SK-N-SH treated with all-trans-retinoic acid at 6 μM for 48 hours (cell line): Measurements from ENCODE around the gene ZNF362.

Source experiments
- ARNTL ChIP-seq: fragments of 450-650 bp; formaldehyde crosslinking; IDR thresholded peaks from 2 replicates; pipeline ENCODE4 v1.5.0; 2020; ENCODE audit warnings: low read depth, mild to moderate bottlenecking, moderate library complexity, borderline replicate concordance
- ISL1 ChIP-seq: fragments of 250-450 bp; sonication (Bioruptor Pico); IDR thresholded peaks from 2 replicates; pipeline ENCODE4 v2.1.2; 2022; ENCODE audit warnings: mild to moderate bottlenecking, moderate library complexity
- POU6F1 ChIP-seq: fragments of 250-450 bp; sonication (Bioruptor Pico); IDR thresholded peaks from 2 replicates; pipeline ENCODE4 v1.8.0; 2021; ENCODE audit warnings: low read depth, mild to moderate bottlenecking, moderate library complexity, borderline replicate concordance
- PPARA ChIP-seq: fragments of 250-450 bp; sonication (Bioruptor Pico); IDR thresholded peaks from 2 replicates; pipeline ENCODE4 v1.5.0; 2020; ENCODE audit warnings: mild to moderate bottlenecking, borderline replicate concordance
- RARB ChIP-seq: fragments of 250-450 bp; sonication (Bioruptor Pico); IDR thresholded peaks from 2 replicates; pipeline ENCODE4 v1.8.0; 2021; ENCODE audit warnings: mild to moderate bottlenecking, moderate library complexity
- SNAI2 ChIP-seq: fragments of 250-450 bp; sonication (Bioruptor Pico); IDR thresholded peaks from 2 replicates; pipeline ENCODE4 v1.5.0; 2020; ENCODE audit warnings: mild to moderate bottlenecking, moderate library complexity
- TOX ChIP-seq: fragments of 250-450 bp; sonication (Bioruptor Pico); IDR thresholded peaks from 2 replicates; pipeline ENCODE4 v1.8.0; 2021; ENCODE audit warnings: mild to moderate bottlenecking, moderate library complexity, borderline replicate concordance
- ZC3H10 ChIP-seq: fragments of 250-450 bp; sonication (Bioruptor Pico); IDR thresholded peaks from 2 replicates; pipeline ENCODE4 v1.5.1; 2021; ENCODE audit warnings: mild to moderate bottlenecking, moderate library complexity
- ZFP30 ChIP-seq: fragments of 450-650 bp; formaldehyde crosslinking; IDR thresholded peaks from 2 replicates; pipeline ENCODE4 v1.5.0; 2022; ENCODE audit warnings: mild to moderate bottlenecking, moderate library complexity
- ZNF565 ChIP-seq: fragments of 450-650 bp; formaldehyde crosslinking; conservative IDR thresholded peaks from 2 replicates; pipeline ENCODE4 v1.5.0; 2020; ENCODE audit warnings: low read depth, mild to moderate bottlenecking, moderate library complexity
- ZNF70 ChIP-seq: fragments of 450-650 bp; formaldehyde crosslinking; IDR thresholded peaks from 2 replicates; pipeline ENCODE4 v1.5.0; 2020; ENCODE audit warnings: mild to moderate bottlenecking, moderate library complexity

GRCh38 chr1:33328817-33329216 is 72.5 kb downstream of the ZNF362 start:
- no peak for TF ChIP-seq RARB (CRISPR knock-in tag)
- TF ChIP-seq ZC3H10 (CRISPR knock-in tag), result no peak
- TF ChIP-seq SNAI2 (CRISPR knock-in tag), result no peak
- TF ChIP-seq ZNF70 (CRISPR knock-in tag), result no peak
- TF ChIP-seq ZNF565 (CRISPR knock-in tag), result no peak
- TF ChIP-seq TOX, result no peak
- TF ChIP-seq PPARA (CRISPR knock-in tag), result no peak
- TF ChIP-seq ISL1 (CRISPR knock-in tag), result no peak
- no peak for TF ChIP-seq ARNTL (CRISPR knock-in tag)
- no peak for TF ChIP-seq POU6F1 (CRISPR knock-in tag)
- TF ChIP-seq ZFP30, result no peak
